Testis (tissue), 2 donors: ENCODE results near the gene C10orf95.

Experiments used
- POLR2A ChIP-seq: fragments of 450-650 bp; IDR thresholded peaks from one replicate; pipeline ENCODE4 v1.6.1; 2017; ENCODE audit warnings: antibody characterized with exemption, mild to moderate bottlenecking, moderate library complexity
- TF ChIP-seq, protein P1 (sequence below), 3 experiments: fragments of 450-650 bp in 2 of 3; fragments of 200-600 bp in 1 of 3; sonication (generic) in 1 of 3; IDR thresholded peaks; one replicate each; pipeline ENCODE4 v1.5.1; 2016 to 2019; ENCODE audit warnings: antibody characterized with exemption in 3 of 3, mild to moderate bottlenecking in 2 of 3, moderate library complexity in 1 of 3

DNA sequence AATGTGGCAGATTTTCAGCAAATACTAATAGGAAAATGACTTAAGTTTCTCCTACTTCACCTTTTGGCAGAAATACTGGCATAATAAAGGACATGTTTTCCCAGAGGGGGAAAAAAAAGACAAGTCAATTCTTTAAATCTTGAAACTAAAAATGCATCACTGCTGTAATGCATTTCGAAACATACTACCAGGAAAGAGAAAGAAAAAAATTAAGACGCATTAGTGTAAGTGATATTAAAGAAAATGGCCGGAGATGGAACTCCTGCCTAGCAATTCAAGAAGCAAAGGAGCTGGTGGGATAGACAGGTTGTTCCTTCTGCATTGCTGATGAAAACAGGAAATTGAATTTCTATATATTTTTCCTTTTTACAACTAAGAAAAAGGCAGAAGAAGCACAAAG lies 48.0 kb upstream of the C10orf95 start:
- TF ChIP-seq, protein P1, sequence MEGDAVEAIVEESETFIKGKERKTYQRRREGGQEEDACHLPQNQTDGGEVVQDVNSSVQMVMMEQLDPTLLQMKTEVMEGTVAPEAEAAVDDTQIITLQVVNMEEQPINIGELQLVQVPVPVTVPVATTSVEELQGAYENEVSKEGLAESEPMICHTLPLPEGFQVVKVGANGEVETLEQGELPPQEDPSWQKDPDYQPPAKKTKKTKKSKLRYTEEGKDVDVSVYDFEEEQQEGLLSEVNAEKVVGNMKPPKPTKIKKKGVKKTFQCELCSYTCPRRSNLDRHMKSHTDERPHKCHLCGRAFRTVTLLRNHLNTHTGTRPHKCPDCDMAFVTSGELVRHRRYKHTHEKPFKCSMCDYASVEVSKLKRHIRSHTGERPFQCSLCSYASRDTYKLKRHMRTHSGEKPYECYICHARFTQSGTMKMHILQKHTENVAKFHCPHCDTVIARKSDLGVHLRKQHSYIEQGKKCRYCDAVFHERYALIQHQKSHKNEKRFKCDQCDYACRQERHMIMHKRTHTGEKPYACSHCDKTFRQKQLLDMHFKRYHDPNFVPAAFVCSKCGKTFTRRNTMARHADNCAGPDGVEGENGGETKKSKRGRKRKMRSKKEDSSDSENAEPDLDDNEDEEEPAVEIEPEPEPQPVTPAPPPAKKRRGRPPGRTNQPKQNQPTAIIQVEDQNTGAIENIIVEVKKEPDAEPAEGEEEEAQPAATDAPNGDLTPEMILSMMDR (IDR thresholded peaks at IDR 0.05) = no peak
- no peak for TF ChIP-seq POLR2A
